Measurements from ENCODE around the gene OSGIN1. TPM values are rescaled to one million over a fixed set of nuclear protein-coding genes. Genes with fewer than 3 reads are reported as not detected.

The OSGIN1 gene
- total RNA-seq, 1 donor from 2014 or later = 3.7 TPM

DNA sequence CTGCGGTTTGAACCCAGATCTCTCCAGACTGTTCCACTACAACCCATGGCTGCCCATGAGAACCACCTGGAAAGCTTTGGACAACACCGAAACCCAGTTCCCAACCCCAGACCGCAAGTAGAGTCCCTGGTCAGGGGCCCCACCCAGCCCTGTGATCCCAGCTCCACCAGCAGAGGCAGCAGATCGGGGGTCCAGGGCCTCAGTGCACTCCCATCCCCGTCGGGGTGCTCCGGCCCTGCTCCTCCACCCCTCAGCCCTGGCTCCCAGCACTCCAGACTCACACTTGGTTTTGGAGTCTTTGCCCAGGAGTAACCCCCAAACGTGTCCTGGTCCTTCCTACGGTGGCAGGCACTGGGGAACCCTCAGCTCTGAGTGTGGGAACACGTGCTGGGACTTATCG, 20.7 kb upstream of the OSGIN1 start:
- DNase-seq (ENCODE audit: low read depth) = no peak
- no peak overlapping the region for H3K4me3 ChIP-seq (ENCODE audit: low read depth, low read length)
- TF ChIP-seq, protein P1, sequence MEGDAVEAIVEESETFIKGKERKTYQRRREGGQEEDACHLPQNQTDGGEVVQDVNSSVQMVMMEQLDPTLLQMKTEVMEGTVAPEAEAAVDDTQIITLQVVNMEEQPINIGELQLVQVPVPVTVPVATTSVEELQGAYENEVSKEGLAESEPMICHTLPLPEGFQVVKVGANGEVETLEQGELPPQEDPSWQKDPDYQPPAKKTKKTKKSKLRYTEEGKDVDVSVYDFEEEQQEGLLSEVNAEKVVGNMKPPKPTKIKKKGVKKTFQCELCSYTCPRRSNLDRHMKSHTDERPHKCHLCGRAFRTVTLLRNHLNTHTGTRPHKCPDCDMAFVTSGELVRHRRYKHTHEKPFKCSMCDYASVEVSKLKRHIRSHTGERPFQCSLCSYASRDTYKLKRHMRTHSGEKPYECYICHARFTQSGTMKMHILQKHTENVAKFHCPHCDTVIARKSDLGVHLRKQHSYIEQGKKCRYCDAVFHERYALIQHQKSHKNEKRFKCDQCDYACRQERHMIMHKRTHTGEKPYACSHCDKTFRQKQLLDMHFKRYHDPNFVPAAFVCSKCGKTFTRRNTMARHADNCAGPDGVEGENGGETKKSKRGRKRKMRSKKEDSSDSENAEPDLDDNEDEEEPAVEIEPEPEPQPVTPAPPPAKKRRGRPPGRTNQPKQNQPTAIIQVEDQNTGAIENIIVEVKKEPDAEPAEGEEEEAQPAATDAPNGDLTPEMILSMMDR (conservative IDR thresholded peaks at IDR 0.05; ENCODE audit: low read depth, low read length) = no peak

GRCh38 chr16:83932955-83933673, 19.9 kb upstream of the OSGIN1 start:
- no peak for DNase-seq (ENCODE audit: low read depth)
- TF ChIP-seq, protein P1 (conservative IDR thresholded peaks at IDR 0.05; ENCODE audit: low read depth, low read length) = no peak
- no peak overlapping the region for H3K4me3 ChIP-seq (ENCODE audit: low read depth, low read length)

- H3K4me3 ChIP-seq (ENCODE audit: low read depth, low read length) = no peak overlapping the region
- no peak for DNase-seq (ENCODE audit: low read depth)
- TF ChIP-seq, protein P1 (conservative IDR thresholded peaks at IDR 0.05; ENCODE audit: low read depth, low read length) = no peak
Observed at GRCh38 chr16:83933885-83934683, 19.0 kb upstream of the OSGIN1 start.

GRCh38 chr16:83934684-83934977, 18.4 kb upstream of the OSGIN1 start:
- DNase-seq (ENCODE audit: low read depth) = no peak
- TF ChIP-seq, protein P1 (conservative IDR thresholded peaks at IDR 0.05; ENCODE audit: low read depth, low read length) = no peak
- H3K4me3 ChIP-seq (ENCODE audit: low read depth, low read length) = no peak overlapping the region

GRCh38 chr16:83935005-83935857, 17.8 kb upstream of the OSGIN1 start:
- H3K4me3 ChIP-seq (ENCODE audit: low read depth, low read length) = no peak overlapping the region
- DNase-seq (ENCODE audit: low read depth) = no peak
- TF ChIP-seq, protein P1 (conservative IDR thresholded peaks at IDR 0.05; ENCODE audit: low read depth, low read length) = no peak

GRCh38 chr16:83935858-83936255, 17.2 kb upstream of the OSGIN1 start:
- TF ChIP-seq, protein P1 (conservative IDR thresholded peaks at IDR 0.05; ENCODE audit: low read depth, low read length) = no peak
- H3K4me3 ChIP-seq (ENCODE audit: low read depth, low read length) = no peak overlapping the region
- DNase-seq (ENCODE audit: low read depth) = no peak
